ENCODE data around the gene SCRN2.

The SCRN2 gene

GRCh38 chr17:47813512-47814031 is 27.5 kb downstream of the SCRN2 start:
- TF ChIP-seq CTCF (IDR thresholded peaks at IDR 0.05; ENCODE audit: borderline replicate concordance, insufficient read depth, low read depth, low read length) = no peak

DNA sequence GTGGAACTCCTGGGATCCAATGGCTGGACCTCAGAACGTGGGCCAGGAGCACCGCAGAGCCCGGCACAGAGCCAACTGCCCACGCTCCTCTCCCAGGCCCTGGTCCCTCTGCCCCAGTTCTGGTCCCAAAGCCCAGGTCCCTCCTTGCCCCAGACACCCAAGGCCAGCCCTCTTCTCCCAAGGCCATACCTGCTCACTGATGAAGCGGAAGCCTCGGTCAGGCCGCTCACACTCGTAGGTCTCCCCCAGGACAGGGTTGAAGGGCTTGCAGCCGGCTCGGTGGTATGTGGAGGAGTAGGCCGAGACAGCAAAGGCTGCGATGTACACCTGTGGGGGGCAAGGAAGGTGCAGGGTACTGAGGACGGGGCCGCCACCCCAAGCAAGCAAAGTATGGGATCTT is 28.0 kb downstream of the SCRN2 start:
- no peak overlapping the region for H3K4me3 ChIP-seq (ENCODE audit: low read depth, low read length)
- no peak for TF ChIP-seq CTCF (IDR thresholded peaks at IDR 0.05; ENCODE audit: borderline replicate concordance, insufficient read depth, low read depth, low read length)

More at GRCh38 chr17:47813512-47814031, 27.5 kb downstream of the SCRN2 start:
- no peak overlapping the region for H3K4me3 ChIP-seq (ENCODE audit: low read depth, low read length)

- no peak overlapping the region for H3K4me3 ChIP-seq (ENCODE audit: low read depth, low read length)
- TF ChIP-seq CTCF (IDR thresholded peaks at IDR 0.05; ENCODE audit: borderline replicate concordance, insufficient read depth, low read depth, low read length) = no peak
Observed at GRCh38 chr17:47812146-47812920, 28.7 kb downstream of the SCRN2 start.

GRCh38 chr17:47811709-47812108 is 29.4 kb downstream of the SCRN2 start:
- no peak overlapping the region for H3K4me3 ChIP-seq (ENCODE audit: low read depth, low read length)
- TF ChIP-seq CTCF (IDR thresholded peaks at IDR 0.05; ENCODE audit: borderline replicate concordance, insufficient read depth, low read depth, low read length) = no peak

DNA sequence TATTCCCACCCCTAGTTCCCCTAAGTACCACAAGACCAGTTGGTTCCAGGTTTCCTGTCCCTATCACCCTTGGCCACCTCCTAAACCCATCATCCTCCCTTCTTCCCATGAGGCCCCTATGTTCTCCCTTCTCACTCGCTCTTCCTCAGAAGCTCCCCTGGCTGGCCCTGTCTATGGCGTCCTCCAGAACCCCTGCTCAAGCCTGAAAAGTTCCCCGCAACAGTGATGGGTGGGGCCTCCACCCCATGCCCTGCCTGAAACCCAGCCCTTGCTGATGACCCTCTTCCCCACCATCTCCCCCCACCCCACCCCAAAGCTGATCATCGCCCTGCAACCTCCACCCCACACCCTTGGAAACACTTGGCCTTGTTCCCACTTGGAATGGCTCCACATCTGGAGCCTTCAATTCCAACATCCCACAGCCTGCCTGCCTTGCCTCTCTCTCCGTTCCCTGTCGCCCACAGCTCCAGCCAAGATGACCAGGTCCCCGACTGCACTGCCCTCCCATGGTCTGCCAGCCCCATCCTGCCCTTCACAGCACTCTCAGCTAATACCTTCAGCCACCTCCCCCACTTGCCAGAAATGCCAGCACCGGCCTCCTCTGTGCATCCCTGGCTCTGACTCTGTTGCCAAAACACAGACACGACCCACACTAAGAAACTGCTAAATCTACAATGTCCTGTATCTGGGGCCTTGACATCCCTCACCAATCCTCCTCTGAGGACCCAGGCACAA is 30.0 kb downstream of the SCRN2 start:
- H3K4me3 ChIP-seq (ENCODE audit: low read depth, low read length) = no peak overlapping the region
- TF ChIP-seq CTCF (IDR thresholded peaks at IDR 0.05; ENCODE audit: borderline replicate concordance, insufficient read depth, low read depth, low read length) = no peak

GRCh38 chr17:47810200-47810821 is 30.8 kb downstream of the SCRN2 start:
- H3K4me3 ChIP-seq (ENCODE audit: low read depth, low read length) = no peak overlapping the region

More at GRCh38 chr17:47810200-47810821, 30.8 kb downstream of the SCRN2 start:
- no peak for TF ChIP-seq CTCF (IDR thresholded peaks at IDR 0.05; ENCODE audit: borderline replicate concordance, insufficient read depth, low read depth, low read length)

Data from GM12875 (cell line).